PC-3 (cell line): ENCODE results near the gene RAET1E.
"Not testable (repeated sequence)": the region's sequence is repeated elsewhere in the genome, so short reads cannot be mapped to it uniquely, and the experiment has no call there.

Source experiments
- CTCF ChIP-seq: fragments of 300-600 bp; sonication (generic); conservative IDR thresholded peaks from 2 replicates; pipeline ENCODE4 v1.5.1; 2017; ENCODE audit warnings: antibody characterized with exemption, low read depth, mild to moderate bottlenecking, low read length
- EZH2phosphoT487 ChIP-seq: fragments of 300-600 bp; sonication (generic); IDR thresholded peaks from 2 replicates; pipeline ENCODE4 v1.6.1; 2018; ENCODE audit warnings: mild to moderate bottlenecking, antibody characterized with exemption, low read length, borderline replicate concordance

- not testable (repeated sequence) for TF ChIP-seq CTCF, EZH2phosphoT487
Observed at GRCh38 chr6:149922091-149922490, 24.2 kb upstream of the RAET1E start.
